ENCODE data around the gene ACTA1.

DNA sequence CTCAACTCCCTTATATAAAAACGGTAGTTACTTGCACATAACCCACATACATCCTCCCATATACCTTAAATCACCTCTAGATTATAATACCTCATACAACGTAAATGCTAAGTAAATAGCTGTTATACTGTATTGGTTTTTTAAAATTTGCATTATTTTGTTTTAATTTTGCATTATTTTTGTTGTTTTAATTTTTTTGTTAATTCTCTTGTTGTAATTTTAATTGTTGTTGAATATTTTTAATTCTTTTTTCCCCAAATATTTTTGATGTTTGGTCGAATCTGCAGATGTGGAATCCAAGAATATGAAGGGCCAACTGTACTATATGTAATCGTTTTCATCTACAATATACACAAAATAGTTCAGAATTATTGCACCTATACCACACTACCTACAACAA is 23.5 kb upstream of the ACTA1 start:
- TF ChIP-seq, protein P1, sequence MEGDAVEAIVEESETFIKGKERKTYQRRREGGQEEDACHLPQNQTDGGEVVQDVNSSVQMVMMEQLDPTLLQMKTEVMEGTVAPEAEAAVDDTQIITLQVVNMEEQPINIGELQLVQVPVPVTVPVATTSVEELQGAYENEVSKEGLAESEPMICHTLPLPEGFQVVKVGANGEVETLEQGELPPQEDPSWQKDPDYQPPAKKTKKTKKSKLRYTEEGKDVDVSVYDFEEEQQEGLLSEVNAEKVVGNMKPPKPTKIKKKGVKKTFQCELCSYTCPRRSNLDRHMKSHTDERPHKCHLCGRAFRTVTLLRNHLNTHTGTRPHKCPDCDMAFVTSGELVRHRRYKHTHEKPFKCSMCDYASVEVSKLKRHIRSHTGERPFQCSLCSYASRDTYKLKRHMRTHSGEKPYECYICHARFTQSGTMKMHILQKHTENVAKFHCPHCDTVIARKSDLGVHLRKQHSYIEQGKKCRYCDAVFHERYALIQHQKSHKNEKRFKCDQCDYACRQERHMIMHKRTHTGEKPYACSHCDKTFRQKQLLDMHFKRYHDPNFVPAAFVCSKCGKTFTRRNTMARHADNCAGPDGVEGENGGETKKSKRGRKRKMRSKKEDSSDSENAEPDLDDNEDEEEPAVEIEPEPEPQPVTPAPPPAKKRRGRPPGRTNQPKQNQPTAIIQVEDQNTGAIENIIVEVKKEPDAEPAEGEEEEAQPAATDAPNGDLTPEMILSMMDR (conservative IDR thresholded peaks at IDR 0.05; ENCODE audit: low read depth, low read length), result no peak
- TF ChIP-seq EZH2 (IDR thresholded peaks at IDR 0.05; ENCODE audit: low read length, unreplicated experiment), result no peak
